ENCODE measurements around the gene SCAF11.
A peak's percentile ranks its signal among the peaks of the same experiment; 100 is the strongest.

SCAF11 gene

GRCh38 chr12:45977620-45978019, 12.8 kb downstream of the SCAF11 start:
- FAIRE-seq = no peak

- no peak for FAIRE-seq
These were observed 14.9 kb downstream of the SCAF11 start for GRCh38 chr12:45975506-45975905.

- FAIRE-seq = no peak
These were observed 15.5 kb downstream of the SCAF11 start for GRCh38 chr12:45974883-45975282.

DNA sequence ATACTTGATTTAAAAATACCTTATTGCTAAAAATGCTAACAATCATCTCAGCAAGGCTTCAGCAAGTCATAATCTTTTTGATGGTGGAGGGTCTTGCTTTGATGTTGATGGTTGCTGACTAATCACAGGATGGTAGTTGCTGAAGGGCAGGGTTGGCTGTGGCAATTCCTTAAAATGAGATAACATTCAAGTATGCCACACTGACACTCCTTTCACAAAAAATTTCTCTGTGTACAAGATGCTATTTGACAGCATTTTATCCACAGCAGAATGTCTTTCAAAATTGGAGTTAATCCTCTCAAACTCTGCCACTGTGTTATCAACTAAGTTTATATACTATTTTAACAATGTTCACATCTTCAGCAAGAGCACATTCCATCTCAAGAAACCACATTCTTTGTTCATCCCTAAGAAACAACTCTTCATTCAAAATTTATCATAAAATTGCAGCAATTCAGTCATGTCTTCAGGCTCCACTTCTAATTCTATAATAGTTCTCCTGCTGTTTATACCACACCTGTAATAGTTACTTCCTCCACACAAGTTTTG, 16.1 kb downstream of the SCAF11 start:
- FAIRE-seq = no peak

DNA sequence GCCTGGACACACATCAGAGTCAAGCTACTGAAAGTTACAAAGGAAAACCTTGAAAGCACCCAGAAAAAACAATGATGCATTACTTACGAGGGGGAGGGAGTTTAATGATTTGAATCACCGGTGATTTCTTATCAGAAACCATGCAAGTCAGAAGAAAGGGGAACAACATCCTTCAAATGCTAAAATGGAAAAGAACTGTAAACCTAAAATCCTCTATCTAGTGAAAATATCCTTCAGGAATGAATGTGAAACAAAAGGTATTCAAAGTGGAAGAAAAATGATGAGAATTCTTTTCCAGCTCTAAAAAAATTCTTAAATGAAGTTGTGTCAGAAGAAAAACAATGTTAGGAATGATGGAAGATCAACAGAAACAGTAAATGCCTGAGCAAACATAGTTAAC, 16.8 kb downstream of the SCAF11 start:
- FAIRE-seq = no peak

- no peak for FAIRE-seq
These were observed 20.0 kb downstream of the SCAF11 start for GRCh38 chr12:45970391-45970790.

DNA sequence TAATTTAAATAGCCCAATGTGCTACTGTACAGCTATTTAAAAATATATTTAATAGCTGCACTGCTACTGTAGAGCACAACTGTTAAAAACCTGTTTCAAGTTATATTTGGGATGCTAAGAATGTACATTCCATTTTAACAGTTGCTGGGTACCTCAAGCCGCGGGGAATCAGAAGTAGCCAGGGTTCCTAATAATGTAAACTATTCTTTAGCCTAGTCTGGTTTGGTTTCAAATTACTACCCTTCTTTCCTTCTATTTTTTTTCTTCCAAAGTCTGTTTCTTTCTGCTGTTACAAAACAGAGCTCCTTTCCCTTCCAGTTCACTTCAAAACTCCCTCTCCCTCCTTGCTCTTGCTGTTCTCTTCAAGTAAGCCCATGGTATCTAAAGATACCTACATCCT, 21.3 kb downstream of the SCAF11 start:
- no peak for FAIRE-seq

- no peak for FAIRE-seq
These were observed 23.9 kb downstream of the SCAF11 start for GRCh38 chr12:45966486-45966885.

DNA sequence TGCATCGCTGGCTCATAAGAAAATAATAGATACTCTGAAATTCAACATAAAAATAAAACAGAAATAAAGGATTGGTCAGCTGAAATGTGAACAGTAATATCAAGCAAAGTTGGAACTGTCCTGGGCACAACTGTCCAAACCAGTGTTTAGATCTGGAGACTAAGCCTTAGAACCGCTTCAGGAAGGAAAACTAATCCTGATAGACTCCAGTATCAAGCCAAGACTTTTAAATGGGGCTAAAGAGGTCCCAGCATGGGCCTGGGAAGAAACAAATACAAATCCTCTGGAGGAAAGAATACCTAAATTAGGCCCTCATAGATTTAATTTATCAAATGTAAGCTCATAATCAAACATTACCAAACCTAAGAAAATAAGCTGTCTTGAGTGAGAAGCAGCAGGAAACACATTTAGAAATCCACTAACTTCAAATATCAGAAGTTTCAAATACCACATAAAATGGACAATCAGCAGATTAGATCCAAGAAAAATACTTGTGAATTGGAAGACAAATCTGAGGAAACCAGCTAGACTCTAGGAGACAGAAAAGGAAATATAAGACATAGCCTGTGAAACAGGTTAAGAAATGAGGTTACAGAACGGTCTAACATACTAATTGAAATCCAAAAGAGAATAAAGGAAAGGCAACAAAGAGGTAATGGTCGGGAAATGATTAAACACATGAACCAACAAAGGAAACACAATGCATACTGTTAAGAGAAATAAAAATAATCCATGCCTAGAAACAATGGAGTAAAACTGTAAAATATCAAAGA, 27.6 kb downstream of the SCAF11 start:
- FAIRE-seq = no peak

DNA sequence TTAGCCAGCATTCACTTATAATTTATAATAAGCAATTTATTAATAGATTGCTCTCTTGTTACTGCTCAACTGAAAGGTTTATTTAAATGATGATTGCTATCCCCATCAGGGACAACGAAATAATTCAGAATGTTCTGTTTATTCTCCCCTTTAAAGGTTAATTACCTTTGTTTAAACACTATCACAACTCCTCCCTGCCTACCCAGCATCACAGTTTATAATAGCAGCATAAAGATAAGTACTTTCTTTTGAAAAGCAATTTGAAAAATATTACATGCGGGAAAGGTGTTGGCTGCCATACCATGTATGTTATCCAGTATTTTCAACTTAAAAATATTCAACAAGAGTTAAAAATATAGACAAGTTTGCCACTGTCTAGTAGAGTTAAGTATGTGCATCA, 30.6 kb downstream of the SCAF11 start:
- FAIRE-seq = no peak

DNA sequence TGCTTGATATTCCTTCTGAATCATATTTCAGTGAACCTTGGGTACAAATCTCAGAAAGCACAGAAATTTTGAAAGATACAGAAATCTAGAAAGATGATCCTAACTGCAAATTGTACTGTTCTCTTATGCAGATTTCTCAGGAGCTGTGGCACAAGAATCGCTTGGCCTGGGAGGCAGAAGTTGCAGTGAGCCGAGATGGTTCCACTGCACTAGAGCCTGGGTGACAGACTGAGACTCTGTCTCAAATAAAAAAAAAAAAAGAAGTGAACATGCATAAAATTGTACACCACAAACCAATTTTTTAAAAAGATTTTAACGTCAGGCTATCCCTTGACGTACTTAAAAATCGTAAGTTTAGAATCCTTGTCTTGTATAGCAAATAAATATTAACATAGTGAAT, 31.3 kb downstream of the SCAF11 start:
- FAIRE-seq = no peak

GRCh38 chr12:45948546-45948945, 41.8 kb downstream of the SCAF11 start:
- FAIRE-seq = no peak

DNA sequence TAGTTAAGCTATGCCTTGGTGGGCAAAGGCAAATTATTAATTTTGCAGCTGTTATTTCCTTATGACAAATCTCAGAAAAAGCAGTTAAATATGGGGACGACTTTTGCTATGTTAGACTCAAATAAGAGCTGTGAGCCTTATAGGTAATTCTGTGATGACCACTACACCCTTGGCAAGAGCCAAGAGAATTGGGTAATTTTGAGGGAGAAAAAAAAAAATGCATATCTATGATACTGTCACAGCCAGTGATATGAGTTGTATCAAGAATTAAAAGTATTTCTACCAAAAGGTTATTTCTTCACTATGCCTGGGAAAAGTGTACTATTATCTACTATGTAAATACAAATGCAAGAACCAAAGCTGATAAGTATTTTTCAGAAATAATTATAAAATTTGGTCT, 43.9 kb downstream of the SCAF11 start:
- FAIRE-seq = no peak

DNA sequence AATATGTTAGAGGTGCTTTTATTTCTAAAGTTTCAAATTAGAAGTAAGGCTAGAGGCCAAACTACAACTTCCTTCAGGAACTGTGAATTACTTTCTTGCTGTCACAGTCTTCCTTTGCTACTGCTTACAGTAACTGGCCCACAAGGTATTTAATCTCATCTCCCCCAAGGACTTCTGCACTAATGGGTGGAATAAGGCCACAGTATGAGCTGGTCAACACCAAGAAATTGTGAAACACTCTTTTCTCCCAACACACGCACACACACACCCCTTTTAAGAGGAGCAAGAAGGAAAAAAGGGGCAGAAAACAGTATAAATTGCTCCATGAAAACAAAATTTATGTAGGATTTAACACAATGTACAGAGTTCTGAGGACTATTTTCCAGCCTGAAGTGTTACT, 45.6 kb downstream of the SCAF11 start:
- no peak for FAIRE-seq

DNA sequence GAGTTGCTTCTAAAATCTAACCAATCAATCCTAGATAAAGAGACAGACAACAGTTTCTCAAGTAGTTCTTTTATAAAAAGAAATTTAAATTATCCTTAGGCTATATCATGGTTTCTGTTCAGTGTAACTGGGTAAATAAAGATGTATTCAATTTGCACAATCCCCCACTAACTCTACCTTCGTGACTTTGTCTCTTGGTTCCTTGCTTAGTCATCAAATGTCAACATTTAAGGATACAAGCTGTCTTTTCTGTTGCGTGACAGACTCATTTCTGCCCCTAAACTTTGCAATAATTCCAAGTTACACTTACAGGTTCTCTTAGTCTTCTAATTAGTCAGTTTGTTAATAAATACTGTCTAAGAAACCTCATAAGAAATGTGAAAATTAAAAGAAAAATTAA, 50.6 kb downstream of the SCAF11 start:
- no peak for FAIRE-seq

GRCh38 chr12:45938566-45938965, 51.8 kb downstream of the SCAF11 start:
- FAIRE-seq = no peak

GRCh38 chr12:45934956-45935355, 55.4 kb downstream of the SCAF11 start:
- FAIRE-seq = peak; percentile 30

DNA sequence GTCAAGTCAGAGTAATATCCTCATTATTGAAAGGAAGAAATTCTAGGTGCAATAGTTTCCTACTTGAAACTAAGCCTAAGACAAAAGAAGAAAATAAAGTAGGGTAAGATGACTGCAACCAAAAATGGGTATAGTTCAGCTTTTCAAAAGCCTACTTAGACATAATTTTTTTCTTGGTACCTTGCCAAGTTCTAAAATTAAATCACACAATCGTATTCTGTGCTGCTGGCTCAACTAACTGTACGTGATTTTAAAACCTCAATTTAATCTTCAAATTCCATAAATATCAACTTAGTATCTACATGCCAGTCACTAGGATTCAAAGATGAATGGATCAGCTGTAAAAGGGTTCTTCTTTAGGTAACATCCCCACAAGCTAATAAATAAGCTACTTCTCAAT, 56.9 kb downstream of the SCAF11 start:
- peak; percentile 5 for FAIRE-seq

- no peak for FAIRE-seq
These were observed 60.0 kb downstream of the SCAF11 start for GRCh38 chr12:45930369-45930768.

- no peak for FAIRE-seq
These were observed 62.1 kb downstream of the SCAF11 start for GRCh38 chr12:45928309-45928708.

DNA sequence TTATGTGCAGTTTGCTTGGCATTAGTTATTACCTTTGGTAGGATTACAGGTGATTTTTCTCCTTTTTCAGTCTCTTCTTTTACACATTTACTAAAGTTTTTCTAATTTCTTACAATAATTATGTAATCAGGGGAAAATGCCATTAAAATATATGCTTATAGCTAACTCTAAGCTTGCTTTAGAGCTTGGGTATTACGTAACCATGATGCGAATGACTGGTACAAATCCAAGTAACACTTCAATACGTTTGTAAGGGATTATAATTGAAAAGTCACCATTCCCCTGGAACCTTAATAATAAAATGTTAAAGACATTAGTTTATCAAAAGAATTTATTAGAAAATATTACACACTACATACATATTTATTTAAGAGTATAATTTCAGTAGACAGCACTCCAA, 71.6 kb downstream of the SCAF11 start:
- no peak for FAIRE-seq

GRCh38 chr12:45915405-45915804, 75.0 kb downstream of the SCAF11 start:
- no peak for FAIRE-seq

- FAIRE-seq = no peak
These were observed 76.3 kb downstream of the SCAF11 start for GRCh38 chr12:45914090-45914489.

- no peak for FAIRE-seq
These were observed 76.7 kb downstream of the SCAF11 start for GRCh38 chr12:45913631-45914030.

DNA sequence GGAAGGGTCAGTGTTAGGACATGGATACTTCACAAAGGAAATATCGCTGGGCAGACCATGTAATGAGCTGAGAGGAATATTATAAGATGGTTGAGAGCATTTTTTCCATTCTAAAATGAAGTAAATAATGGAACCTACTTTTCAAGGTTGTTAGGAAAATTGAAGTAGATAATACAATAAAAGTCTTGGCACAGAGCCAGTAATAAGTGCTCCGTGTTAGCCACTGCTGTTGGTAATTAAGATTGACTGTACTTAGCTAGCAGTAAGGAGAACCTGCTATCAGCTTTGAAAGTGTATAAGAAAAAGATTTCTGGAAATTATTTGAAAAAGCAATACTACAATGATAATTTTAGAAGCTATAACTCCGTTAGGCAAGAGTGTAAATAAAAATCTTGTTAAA, 77.6 kb downstream of the SCAF11 start:
- no peak for FAIRE-seq

Data from islet of Langerhans (tissue), 1 donor.